ENCODE measurements around the gene FBXO10.
"Not testable (repeated sequence)": the region's sequence is repeated elsewhere in the genome, so short reads cannot be mapped to it uniquely, and the experiment has no call there.

FBXO10 gene

GRCh38 chr9:37510053-37510452 is 66.1 kb downstream of the FBXO10 start:
- DNase-seq, result not testable (repeated sequence)

GRCh38 chr9:37509536-37509935 is 66.6 kb downstream of the FBXO10 start:
- DNase-seq, result no peak

- no peak for DNase-seq
Observed at GRCh38 chr9:37508834-37509206, 67.4 kb downstream of the FBXO10 start.

DNA sequence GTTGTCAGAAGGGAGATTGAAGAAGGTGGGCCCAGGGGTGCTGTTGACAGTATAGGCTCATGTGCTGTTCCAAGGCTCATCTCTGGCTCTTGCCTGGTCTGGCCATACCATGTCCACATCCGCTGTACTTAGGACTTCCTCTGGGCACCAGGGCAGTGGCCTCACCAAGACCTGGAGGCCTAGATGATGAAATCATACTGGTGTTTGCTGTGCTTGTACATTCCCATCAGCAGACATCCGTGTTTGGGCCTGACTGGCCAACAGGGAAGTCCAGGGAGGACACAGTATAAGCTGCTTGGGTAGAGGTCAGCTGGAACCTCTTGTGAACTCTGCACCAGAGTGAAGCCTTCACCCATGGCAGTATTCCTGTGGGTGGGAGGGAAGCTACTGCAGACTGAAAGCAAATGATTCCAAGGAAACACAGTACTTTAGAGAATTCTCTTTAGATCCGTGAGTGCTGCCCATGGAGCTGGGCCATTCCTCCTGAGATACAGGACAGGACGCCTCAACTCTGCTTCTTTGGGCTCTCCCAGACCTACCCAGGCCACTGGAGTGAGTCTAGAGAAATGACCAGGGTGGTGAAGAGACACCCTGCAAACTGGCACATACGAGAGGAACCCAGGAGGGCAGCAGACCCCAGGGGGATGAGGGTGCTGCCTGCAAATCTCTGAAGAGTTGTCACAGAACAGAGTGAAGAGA is 67.9 kb downstream of the FBXO10 start:
- DNase-seq, result no peak

GRCh38 chr9:37507566-37508134 is 68.5 kb downstream of the FBXO10 start:
- DNase-seq, result no peak

DNA sequence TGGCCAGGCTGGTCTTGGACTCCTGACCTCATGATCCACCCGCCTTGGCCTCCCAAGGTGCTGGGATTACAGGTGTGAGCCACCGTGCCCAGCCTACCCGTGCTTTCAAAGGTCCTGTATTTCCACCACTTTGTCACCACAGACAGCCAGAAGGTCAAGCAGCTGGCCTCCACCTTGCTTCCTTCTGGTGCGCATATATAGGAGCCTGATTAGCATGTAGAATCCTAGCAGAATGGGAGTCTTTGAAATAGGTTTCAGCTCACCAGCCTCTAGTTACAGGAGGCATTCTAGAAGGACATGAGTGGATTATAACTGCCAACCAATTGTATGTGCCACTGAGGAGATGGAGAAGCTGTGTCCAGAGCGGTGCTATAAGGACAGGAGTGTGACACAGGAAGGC is 71.6 kb downstream of the FBXO10 start:
- DNase-seq, result no peak

GRCh38 chr9:37503736-37504135 is 72.4 kb downstream of the FBXO10 start:
- DNase-seq, result no peak

DNA sequence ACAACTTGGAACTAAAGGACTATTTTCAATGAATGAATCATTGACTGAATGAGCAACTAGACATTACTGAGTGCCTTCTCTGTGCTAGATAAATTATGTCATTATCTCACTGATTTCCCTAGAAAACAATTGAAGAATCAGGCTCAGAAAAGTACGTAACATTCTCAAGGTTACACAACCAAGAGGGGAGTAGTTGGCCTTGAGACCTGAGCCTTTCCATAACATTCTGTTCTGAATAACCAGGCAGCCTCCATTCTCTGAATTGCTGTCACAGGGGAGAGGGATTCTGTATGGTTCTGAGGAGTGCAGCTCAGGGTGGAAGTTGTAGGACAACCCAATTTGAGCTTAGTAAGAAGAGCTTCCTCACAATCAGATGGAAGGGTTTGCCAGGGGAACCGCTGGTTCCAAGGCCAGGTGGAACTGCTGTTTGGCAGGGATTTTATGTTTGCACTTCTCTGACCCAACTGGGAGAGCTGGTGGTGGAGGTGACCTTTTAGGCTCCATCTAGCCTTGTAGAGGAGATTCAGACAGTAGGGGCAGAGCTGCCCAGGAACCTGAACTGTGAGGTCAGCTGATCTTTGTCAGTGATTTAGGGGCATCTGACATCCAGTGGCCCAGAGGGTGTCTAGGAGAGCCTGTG is 74.1 kb downstream of the FBXO10 start:
- DNase-seq, result no peak

- DNase-seq, result no peak
Observed at GRCh38 chr9:37499297-37499696, 76.9 kb downstream of the FBXO10 start.

DNA sequence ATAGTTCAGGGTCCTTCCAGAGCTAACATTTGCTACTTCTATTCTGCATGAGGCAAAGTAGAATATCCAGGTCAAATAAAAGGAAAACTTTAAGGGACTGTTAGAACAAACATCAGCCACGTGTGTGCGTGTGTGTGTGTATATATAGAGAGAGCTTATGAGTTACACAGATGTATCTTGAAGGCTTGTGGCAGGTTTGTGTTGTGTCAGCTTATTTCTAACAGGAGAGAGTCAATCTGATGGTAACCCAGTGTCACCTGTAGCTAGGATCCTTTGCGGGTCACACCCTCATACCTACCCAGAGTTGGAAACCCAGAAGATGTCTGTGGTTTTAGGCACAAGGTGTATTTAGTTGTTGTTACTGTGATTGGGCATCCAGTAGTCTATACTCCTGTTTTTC is 77.7 kb downstream of the FBXO10 start:
- DNase-seq, result no peak

GRCh38 chr9:37497320-37497719 is 78.9 kb downstream of the FBXO10 start:
- DNase-seq, result no peak

DNA sequence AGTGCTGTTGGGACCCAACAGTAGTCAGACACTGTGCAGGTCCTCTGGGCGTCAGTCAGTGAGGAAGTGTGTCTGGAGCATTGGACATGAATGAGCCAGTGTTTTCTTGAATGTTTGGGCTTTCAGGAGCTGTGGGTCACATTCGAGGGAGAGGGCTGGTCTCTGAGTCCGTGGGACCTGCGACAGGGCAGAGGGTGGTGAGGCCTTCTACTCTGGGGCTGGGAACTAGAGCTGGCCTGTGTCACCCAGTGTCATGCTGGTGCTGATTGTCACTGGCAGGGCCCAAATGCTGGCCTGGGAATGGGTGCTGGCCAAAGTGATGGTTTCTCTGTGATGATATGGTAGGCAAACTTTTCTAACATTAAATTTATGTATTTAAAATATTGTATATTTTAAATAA is 80.2 kb downstream of the FBXO10 start:
- DNase-seq, result no peak

- no peak for DNase-seq
Observed at GRCh38 chr9:37495571-37495970, 80.6 kb downstream of the FBXO10 start.

DNA sequence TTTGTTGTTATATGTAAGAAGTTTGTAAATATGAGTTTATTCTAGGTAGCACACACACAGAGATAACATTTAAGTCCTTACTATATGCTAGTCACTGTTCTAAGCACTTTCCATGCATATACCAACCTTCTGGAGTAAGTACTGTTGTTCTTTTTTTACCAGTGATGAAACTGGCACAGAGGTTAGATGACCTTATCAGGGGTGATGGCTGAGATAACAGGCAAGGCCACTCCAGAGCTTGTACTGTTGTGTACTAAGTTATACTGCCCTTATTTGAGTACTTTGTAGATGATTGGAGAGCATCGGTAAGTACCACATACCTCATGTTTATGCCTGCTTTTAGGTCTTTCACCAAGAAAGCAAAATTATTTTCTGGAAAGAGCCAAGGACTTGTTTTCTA is 84.2 kb downstream of the FBXO10 start:
- DNase-seq, result no peak

GRCh38 chr9:37486616-37487548 is 89.3 kb downstream of the FBXO10 start:
- DNase-seq, result no peak

DNA sequence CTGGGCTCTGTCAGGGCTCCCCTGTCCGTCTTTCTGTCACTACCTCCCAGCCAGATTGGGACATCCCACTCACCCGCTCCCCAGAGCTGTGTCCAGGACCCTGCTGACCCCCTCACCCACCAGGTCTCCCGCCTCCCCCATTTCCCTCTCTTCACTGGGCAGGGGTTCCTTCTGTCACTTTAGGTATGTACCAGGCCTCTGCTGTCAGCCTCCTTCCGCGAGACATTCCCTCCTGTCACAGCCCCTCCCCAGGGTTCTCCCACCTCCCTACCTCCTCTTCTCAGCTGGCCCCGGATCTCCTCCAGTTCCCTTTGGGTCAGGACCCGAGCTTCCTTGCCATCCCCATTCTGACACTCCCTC is 89.9 kb downstream of the FBXO10 start:
- no peak for DNase-seq

DNA sequence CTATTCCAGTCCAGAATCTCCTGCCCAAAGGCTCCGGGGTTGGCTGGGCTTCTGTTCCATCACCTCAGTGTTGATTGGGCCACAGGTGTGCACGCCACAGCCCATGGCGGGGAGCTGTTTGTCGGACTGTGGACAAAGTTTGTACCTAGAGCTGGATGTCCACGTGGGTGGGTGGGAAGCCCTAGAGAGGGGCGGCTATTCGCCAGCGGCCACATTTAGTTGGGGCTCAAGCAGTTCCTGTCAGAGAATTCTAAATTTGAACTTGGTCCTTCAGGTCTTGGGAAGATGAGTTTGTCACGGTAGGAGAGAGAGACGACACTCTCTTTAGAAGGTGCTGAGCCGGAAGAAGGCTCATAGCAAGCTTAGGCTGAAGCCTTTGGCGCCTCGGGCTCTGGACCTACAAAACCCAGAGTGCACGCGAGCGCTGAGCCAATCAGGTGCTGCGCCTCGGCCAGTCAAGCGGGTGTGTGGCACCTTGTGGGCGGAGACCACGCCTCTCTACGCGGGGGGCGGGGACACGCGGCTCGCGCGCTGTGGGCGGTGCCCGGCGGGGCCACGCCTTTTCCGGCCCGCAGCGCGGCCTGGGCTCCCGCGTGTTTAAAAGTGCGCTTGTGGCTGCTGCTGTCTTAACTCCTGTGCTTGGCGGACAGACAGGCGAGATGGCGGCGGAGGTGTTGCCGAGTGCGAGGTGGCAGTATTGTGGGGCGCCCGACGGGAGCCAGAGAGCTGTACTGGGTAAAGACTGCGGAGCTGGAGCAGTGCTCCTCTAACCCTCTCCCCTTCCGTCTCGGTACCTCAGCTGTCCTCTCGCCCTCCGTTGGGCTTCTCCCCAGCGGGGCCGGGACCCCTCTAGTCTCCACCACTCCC is 90.6 kb downstream of the FBXO10 start, which contains the start of gene POLR1E:
POLR1E (plus strand) TSS at position 560 of the 867 bp plus-strand sequence; CDS start at position 660, 100 bp downstream.
- peak; percentile 89 for DNase-seq

- no peak for DNase-seq
Observed at GRCh38 chr9:37480759-37481158, 95.4 kb downstream of the FBXO10 start.

GRCh38 chr9:37477987-37478619 is 98.1 kb downstream of the FBXO10 start:
- not testable (repeated sequence) for DNase-seq

DNA sequence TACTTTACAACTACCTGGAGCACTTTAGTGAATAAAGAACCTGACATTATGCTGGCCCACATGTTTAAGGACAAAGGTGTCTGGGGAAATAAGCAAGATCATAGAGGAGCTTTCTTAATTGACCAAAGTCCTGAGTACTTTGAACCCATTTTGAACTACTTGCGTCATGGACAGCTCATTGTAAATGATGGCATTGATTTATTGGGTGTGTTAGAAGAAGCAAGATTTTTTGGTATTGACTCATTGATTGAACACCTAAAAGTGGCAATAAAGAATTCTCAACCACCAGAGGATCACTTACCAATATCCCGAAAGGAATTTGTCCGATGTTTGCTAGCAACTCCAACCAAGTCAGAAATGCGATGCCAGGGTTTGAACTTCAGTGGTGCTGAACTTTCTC is 98.7 kb downstream of the FBXO10 start:
- not testable (repeated sequence) for DNase-seq

DNA sequence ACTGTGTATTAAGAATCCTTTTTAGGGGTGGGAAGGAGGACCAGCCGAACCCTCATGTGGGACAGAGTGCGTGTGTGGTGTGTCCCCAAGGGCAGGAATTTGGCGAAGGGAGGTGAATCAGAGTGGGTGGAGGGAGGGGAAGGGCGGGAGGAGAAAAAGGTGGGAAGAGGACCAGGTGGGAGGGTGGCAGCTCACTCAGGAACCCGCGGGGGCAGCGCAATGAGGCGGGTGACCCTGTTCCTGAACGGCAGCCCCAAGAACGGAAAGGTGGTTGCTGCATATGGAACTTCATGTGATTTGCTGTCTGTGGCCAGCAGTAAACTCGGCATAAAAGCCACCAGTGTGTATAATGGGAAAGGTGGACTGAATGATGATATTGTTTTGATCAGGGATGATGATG is 99.2 kb downstream of the FBXO10 start:
- no peak for DNase-seq

- no peak for DNase-seq
Observed at GRCh38 chr9:37474438-37474837, 101.7 kb downstream of the FBXO10 start.
